HG03342 (cell line): ENCODE results near the gene FAM168A.
"Not testable (repeated sequence)": the region's sequence is repeated elsewhere in the genome, so short reads cannot be mapped to it uniquely, and the experiment has no call there.

Source experiments
- ATAC-seq: cut with Tn5 transposase; IDR thresholded peaks from one replicate; pipeline ENCODE4 v1.9.1; 2021; ENCODE audit warnings: mild to moderate bottlenecking, moderate library complexity; ENCODE audit not compliant: unreplicated experiment

Gene FAM168A

GRCh38 chr11:73597336-73597955 is 466 bp downstream of the FAM168A start:
- ATAC-seq, result no peak

GRCh38 chr11:73596547-73596946 is 1.4 kb downstream of the FAM168A start:
- no peak for ATAC-seq

GRCh38 chr11:73592640-73593039 is 5.3 kb downstream of the FAM168A start:
- ATAC-seq, result no peak

GRCh38 chr11:73591743-73592142 is 6.2 kb downstream of the FAM168A start:
- ATAC-seq, result no peak

GRCh38 chr11:73590991-73591390 is 6.9 kb downstream of the FAM168A start:
- ATAC-seq, result no peak

GRCh38 chr11:73586791-73587190 is 11.1 kb downstream of the FAM168A start:
- ATAC-seq, result no peak

- ATAC-seq, result no peak
These were observed 11.9 kb downstream of the FAM168A start for GRCh38 chr11:73585834-73586575.

- no peak for ATAC-seq
These were observed 13.1 kb downstream of the FAM168A start for GRCh38 chr11:73584831-73585230.

GRCh38 chr11:73582653-73583052 is 15.3 kb downstream of the FAM168A start:
- ATAC-seq, result no peak

GRCh38 chr11:73580749-73581148 is 17.2 kb downstream of the FAM168A start:
- ATAC-seq, result not testable (repeated sequence)

GRCh38 chr11:73579641-73580434 is 18.1 kb downstream of the FAM168A start:
- ATAC-seq, result no peak

- ATAC-seq, result no peak
These were observed 19.2 kb downstream of the FAM168A start for GRCh38 chr11:73578592-73579185.

GRCh38 chr11:73577496-73577917 is 20.4 kb downstream of the FAM168A start:
- ATAC-seq, result no peak

GRCh38 chr11:73576185-73576614 is 21.7 kb downstream of the FAM168A start:
- no peak for ATAC-seq

GRCh38 chr11:73571982-73572381 is 25.9 kb downstream of the FAM168A start:
- ATAC-seq, result not testable (repeated sequence)

GRCh38 chr11:73570415-73571114 is 27.3 kb downstream of the FAM168A start:
- no peak for ATAC-seq

GRCh38 chr11:73566977-73567755 is 30.7 kb downstream of the FAM168A start:
- no peak for ATAC-seq

GRCh38 chr11:73566422-73566821 is 31.5 kb downstream of the FAM168A start:
- ATAC-seq, result no peak

GRCh38 chr11:73565804-73566203 is 32.1 kb downstream of the FAM168A start:
- ATAC-seq, result no peak

GRCh38 chr11:73564903-73565302 is 33.0 kb downstream of the FAM168A start:
- no peak for ATAC-seq
